Astrocyte of the spinal cord (primary cell): Measurements from ENCODE around the gene LASP1.

Experiments
- DNase-seq: peaks from one replicate; pipeline ENCODE4 v3.0.0; 2011; ENCODE audit warnings: low read depth, low spot score
- H3K4me3 ChIP-seq: 2 replicates; pipeline ENCODE4 v1.5.1; 2011; ENCODE audit warnings: low read depth, mild to moderate bottlenecking, low read length, moderate library complexity
- CTCF ChIP-seq: IDR thresholded peaks from 2 replicates; pipeline ENCODE4 v1.5.1; 2012; ENCODE audit warnings: low read depth, mild to moderate bottlenecking, low read length, inconsistent platforms
- in situ Hi-C: cut with HindIII; loops from 2 replicates; pipeline ENCODE4 v1.10.0; 2017; ENCODE audit warnings: low sequenced_read_pairs

Gene LASP1

DNA sequence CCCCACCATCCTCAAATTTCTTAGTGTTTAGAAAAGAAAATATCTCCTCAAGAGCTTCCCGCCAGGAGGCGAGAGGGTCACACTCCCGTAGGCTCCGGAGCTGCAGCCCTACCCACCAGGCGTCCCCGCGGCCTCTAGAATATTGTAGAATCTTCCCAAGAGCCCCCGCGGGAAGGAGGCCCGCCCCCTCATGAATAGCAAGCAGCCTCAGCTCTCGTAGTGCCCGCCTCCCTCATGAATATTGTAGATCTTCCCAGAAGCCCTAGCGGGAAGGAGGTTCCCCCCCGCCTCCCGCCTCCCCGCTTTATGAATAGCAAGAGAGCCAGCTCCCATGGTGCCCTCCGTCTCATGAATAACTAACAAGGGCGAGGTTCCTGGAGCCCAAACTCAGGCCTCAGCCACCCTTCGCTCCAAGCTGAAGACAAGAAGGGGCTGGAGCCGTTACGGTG, 97.5 kb downstream of the LASP1 start, which contains the start of gene FBXO47:
Gene FBXO47 (minus strand): TSS at position 114 of the 449 bp plus-strand sequence. CDS start 4,378 bp downstream, outside the sequence.
- H3K4me3 ChIP-seq: peak within 1 kb of the TSS; percentile 24
- DNase-seq: peak; percentile 92
- no peak for TF ChIP-seq CTCF
- in situ Hi-C loops: no loop called here

GRCh38 chr17:38969281-38969680, 99.4 kb downstream of the LASP1 start:
- DNase-seq: no peak
- TF ChIP-seq CTCF: no peak
- in situ Hi-C loops: no loop called here
- H3K4me3 ChIP-seq: no peak overlapping the region

GRCh38 chr17:38970128-38970527, 100.3 kb downstream of the LASP1 start:
- H3K4me3 ChIP-seq: no peak overlapping the region
- TF ChIP-seq CTCF: no peak
- in situ Hi-C loops: no loop called here
- no peak for DNase-seq

GRCh38 chr17:38970804-38971203, 100.9 kb downstream of the LASP1 start:
- no peak for DNase-seq

More at GRCh38 chr17:38970804-38971203, 100.9 kb downstream of the LASP1 start:
- TF ChIP-seq CTCF: no peak
- in situ Hi-C loops: no loop called here
- no peak overlapping the region for H3K4me3 ChIP-seq
